IPS DF 6.9 (cell line): ENCODE measurements around the gene KCTD12.

Source experiments
- DNase-seq: peaks from one replicate; pipeline ENCODE4 v3.0.0-alpha.2; 2013; ENCODE audit warnings: low read depth, low spot score
- H3K27ac ChIP-seq: one replicate; pipeline ENCODE4 v1.5.1; 2013; ENCODE audit warnings: low read length, control low read depth
- H3K27me3 ChIP-seq: 2 replicates; pipeline ENCODE4 v1.6.1; 2013; ENCODE audit warnings: mild to moderate bottlenecking, low read length; ENCODE audit not compliant: control insufficient read depth, insufficient read depth
- H3K36me3 ChIP-seq: 2 replicates; pipeline ENCODE4 v1.6.1; 2013; ENCODE audit warnings: low read length; ENCODE audit not compliant: control insufficient read depth, insufficient read depth
- H3K4me1 ChIP-seq: 2 replicates; pipeline ENCODE4 v1.6.1; 2013; ENCODE audit warnings: low read length; ENCODE audit not compliant: control insufficient read depth, insufficient read depth
- H3K4me3 ChIP-seq: 2 replicates; pipeline ENCODE4 v1.5.1; 2013; ENCODE audit warnings: mild to moderate bottlenecking, low read length
- H3K9me3 ChIP-seq: 2 replicates; pipeline ENCODE4 v1.6.1; 2013; ENCODE audit warnings: low read length, inconsistent platforms; ENCODE audit not compliant: control insufficient read depth, insufficient read depth
- WGBS: extraction: QIAGEN DNeasy Blood & Tissue Kit; methylation state at CpG from one replicate; pipeline ENCODE4 v1.1.7; 2013; ENCODE audit warnings: mixed read lengths, missing lambda C conversion rate; ENCODE audit not compliant: insufficient read length, insufficient coverage; 5-methylcytosine and 5-hydroxymethylcytosine counted together

The KCTD12 gene

DNA sequence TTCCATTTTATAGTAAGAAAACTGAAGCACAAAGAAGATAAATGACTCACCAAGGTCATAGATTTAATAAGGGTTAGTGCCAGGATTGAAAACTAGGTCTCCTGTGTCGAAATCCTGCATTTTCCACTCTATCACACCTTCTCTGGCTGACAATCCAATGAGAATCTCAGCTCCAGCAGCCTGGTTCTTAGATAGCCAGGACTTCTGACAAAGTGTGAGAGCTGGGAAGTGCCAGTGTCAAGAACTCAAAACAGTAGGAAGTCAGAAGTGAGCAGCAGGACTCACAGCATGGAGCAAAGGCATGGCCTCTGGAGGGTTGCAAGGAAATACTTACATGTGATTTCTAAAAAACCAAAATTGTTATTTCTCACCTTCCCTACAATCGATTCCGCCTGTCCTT lies 24.3 kb downstream of the KCTD12 start:
- no peaks in the 10 kb centered on the region for H3K36me3 ChIP-seq
- no peak overlapping the region for H3K4me3 ChIP-seq
- no peaks in the 10 kb centered on the region for H3K9me3 ChIP-seq
- WGBS: no CpG with 5 or more reads among the region's 3 CpGs
- H3K4me1 ChIP-seq: no peaks in the 10 kb centered on the region
- DNase-seq: no peak
- H3K27ac ChIP-seq: no peak overlapping the region
- no peaks in the 10 kb centered on the region for H3K27me3 ChIP-seq

- Histone ChIP-seq H3K27ac (no peak overlapping the region), H3K4me3 (no peak overlapping the region), H3K27me3 (no peaks in the 10 kb centered on the region), H3K9me3 (no peaks in the 10 kb centered on the region), H3K4me1 (no peaks in the 10 kb centered on the region), H3K36me3 (no peaks in the 10 kb centered on the region)
- DNase-seq: no peak
- no CpG with 5 or more reads among the region's 2 CpGs for WGBS
These were observed 25.5 kb downstream of the KCTD12 start for GRCh38 chr13:76860706-76861105.

- Histone ChIP-seq H3K27ac (no peak overlapping the region), H3K4me1 (no peaks in the 10 kb centered on the region), H3K4me3 (no peak overlapping the region), H3K36me3 (no peaks in the 10 kb centered on the region), H3K9me3 (no peaks in the 10 kb centered on the region), H3K27me3 (no peaks in the 10 kb centered on the region)
- WGBS: no CpG with 5 or more reads among the region's 1 CpG
- no peak for DNase-seq
These were observed 31.3 kb downstream of the KCTD12 start for GRCh38 chr13:76854894-76855293.

DNA sequence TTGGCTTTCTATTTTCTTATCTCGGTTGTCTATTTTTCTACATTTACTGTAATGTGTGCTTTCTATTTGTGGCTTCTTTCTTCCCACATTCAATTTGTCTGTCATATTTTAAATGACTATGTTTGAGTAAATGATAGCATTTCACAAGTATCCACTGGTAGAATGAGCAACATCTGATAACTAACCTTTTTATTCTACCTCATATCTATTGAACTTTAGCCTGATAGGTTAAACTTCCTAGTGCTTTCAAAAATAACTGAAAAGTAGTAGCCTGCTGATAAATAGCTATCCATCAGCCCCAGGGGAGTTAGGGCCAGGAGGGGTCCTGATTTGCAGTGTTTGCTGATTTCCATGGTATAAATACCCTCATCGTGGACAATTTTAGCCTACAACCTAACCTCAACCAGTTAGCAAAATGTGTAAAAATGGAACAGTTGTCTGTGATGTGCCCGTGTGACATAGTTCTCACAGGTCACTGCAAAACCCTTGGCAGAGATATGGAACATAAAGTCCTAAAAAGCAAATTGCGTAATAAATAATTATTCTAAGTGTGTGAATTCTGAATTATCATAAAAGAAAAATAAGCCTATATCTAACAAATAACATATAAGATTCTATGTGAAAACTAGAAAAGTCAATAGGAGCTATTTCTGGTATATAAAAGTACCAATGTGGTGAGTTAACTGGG lies 32.1 kb downstream of the KCTD12 start:
- WGBS: no CpG with 5 or more reads among the region's 4 CpGs
- no peak overlapping the region for H3K27ac ChIP-seq
- no peaks in the 10 kb centered on the region for H3K36me3 ChIP-seq
- H3K4me1 ChIP-seq: no peaks in the 10 kb centered on the region
- no peak for DNase-seq
- H3K4me3 ChIP-seq: no peak overlapping the region
- H3K27me3 ChIP-seq: no peaks in the 10 kb centered on the region
- H3K9me3 ChIP-seq: no peaks in the 10 kb centered on the region

DNA sequence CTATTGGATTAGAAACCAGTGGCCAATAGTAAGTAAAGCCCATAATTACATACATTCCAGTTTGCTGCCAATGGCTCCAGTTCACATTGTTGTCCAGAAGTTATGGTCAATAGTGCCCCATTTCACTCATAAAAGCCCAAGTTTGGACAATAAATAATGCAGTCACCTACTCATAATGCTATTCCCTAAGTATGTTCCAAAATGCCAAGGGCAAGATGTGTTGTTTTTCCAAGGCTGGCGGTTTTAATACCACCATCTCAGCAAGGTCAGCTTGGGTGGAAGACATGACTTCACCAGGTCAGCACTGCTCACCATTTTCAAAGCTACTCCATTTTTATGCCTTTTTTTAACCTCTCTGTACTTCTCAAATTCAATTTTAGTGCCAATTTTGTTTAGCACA lies 32.7 kb downstream of the KCTD12 start:
- no CpG with 5 or more reads among the region's 1 CpG for WGBS
- no peak for DNase-seq
- Histone ChIP-seq H3K4me1 (no peaks in the 10 kb centered on the region), H3K27me3 (no peaks in the 10 kb centered on the region), H3K9me3 (no peaks in the 10 kb centered on the region), H3K36me3 (no peaks in the 10 kb centered on the region), H3K4me3 (no peak overlapping the region), H3K27ac (no peak overlapping the region)

DNA sequence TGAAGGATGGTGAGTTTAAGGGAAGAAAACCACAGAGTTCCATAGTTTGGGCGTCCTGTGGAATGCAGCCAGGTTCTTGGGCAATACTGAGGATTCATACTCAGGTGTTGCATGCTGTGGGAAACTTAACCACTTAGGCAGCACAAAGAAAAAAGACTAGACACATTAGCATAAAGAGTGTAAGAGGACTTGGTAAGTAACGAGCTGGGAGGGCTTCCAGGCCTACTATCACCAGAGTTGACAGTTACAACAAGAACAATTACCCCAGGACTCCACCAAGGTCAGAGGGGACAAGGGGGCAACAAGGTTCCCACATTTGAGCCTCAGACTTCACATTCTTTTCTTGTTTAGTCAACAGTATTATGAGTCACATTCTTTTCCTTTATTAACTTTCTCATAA lies 33.2 kb downstream of the KCTD12 start:
- WGBS: no CpG with 5 or more reads among the region's 2 CpGs
- H3K36me3 ChIP-seq: no peaks in the 10 kb centered on the region
- no peak overlapping the region for H3K27ac ChIP-seq
- no peak overlapping the region for H3K4me3 ChIP-seq
- no peaks in the 10 kb centered on the region for H3K9me3 ChIP-seq
- DNase-seq: no peak
- no peaks in the 10 kb centered on the region for H3K27me3 ChIP-seq
- no peaks in the 10 kb centered on the region for H3K4me1 ChIP-seq

DNA sequence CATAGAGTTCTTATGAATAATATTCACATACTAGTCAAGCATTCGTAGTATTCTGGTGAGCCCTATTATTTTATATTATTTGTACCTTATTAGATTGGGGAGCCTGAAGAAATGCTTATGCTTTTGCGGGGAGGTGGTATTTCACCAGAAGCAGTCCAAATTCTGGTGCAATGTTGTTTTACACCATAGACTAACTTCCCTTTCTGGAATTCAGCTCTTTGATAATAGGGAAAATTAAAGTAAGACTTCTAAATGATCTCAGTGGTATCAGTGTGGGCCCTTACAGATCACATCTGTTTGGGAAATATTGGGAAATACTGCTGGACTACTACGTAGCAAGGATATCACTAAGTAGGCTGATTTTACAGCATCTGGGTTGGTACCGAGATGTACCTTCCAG lies 34.2 kb downstream of the KCTD12 start:
- WGBS: no CpG with 5 or more reads among the region's 4 CpGs

GRCh38 chr13:76849493-76849892 lies 36.7 kb downstream of the KCTD12 start:
- no peaks in the 10 kb centered on the region for H3K9me3 ChIP-seq
- no peaks in the 10 kb centered on the region for H3K4me1 ChIP-seq
- DNase-seq: no peak
- H3K27me3 ChIP-seq: no peaks in the 10 kb centered on the region
- H3K4me3 ChIP-seq: no peak overlapping the region
- H3K27ac ChIP-seq: no peak overlapping the region
- no CpG with 5 or more reads among the region's 6 CpGs for WGBS
- no peaks in the 10 kb centered on the region for H3K36me3 ChIP-seq

More for the DNA sequence above, 34.2 kb downstream of the KCTD12 start:
- H3K36me3 ChIP-seq: no peaks in the 10 kb centered on the region
- no peak for DNase-seq
- H3K27me3 ChIP-seq: no peaks in the 10 kb centered on the region
- no peak overlapping the region for H3K27ac ChIP-seq
- H3K9me3 ChIP-seq: no peaks in the 10 kb centered on the region
- no peak overlapping the region for H3K4me3 ChIP-seq
- no peaks in the 10 kb centered on the region for H3K4me1 ChIP-seq

DNA sequence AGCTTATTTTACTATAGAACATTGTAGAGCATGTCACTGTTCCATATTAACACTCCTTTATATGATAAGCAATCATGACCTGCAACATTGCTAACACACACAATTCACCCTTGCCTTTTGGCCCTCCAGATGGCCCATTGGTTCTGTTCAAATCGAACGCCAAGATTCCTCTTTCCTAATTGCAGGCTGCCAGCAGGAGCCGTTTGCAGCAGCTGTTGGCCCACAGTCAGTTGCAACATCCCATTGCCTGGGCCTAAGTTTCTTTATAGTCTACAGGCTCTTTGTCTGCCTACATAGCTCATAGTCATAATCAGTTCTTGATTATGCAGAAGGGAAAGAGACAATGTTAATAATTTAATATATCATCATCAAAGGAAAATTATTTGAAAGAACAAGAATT lies 37.6 kb downstream of the KCTD12 start:
- H3K27ac ChIP-seq: no peak overlapping the region

GRCh38 chr13:76846363-76846762 lies 39.8 kb downstream of the KCTD12 start:
- no CpG with 5 or more reads among the region's 4 CpGs for WGBS
- H3K9me3 ChIP-seq: no peaks in the 10 kb centered on the region
- H3K27me3 ChIP-seq: no peaks in the 10 kb centered on the region
- no peak for DNase-seq
- H3K36me3 ChIP-seq: no peaks in the 10 kb centered on the region
- no peak overlapping the region for H3K27ac ChIP-seq
- H3K4me1 ChIP-seq: no peaks in the 10 kb centered on the region
- H3K4me3 ChIP-seq: no peak overlapping the region

More for the DNA sequence above, 37.6 kb downstream of the KCTD12 start:
- WGBS: no CpG with 5 or more reads among the region's 3 CpGs
- Histone ChIP-seq H3K27me3 (no peaks in the 10 kb centered on the region), H3K9me3 (no peaks in the 10 kb centered on the region), H3K4me3 (no peak overlapping the region), H3K36me3 (no peaks in the 10 kb centered on the region), H3K4me1 (no peaks in the 10 kb centered on the region)
- DNase-seq: no peak

DNA sequence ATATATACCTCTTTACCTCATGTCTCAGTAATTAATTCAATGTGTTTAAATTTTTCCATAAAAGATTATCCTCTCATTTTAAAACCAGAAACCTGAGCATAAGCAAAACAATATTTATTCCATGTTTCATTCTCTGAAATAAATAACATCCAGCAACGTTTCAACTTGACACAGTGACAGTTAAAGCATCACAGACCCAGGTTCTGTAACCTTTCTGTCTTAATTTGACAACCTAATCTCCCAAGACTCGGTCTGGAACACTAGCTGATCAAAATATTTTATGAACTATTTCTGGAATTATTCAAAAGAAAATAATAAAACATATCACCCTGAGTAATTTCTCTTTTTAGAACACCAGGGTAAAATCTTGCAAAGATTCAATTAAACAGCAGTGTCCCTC lies 40.3 kb downstream of the KCTD12 start:
- DNase-seq: no peak
- Histone ChIP-seq H3K27ac (no peak overlapping the region), H3K9me3 (no peaks in the 10 kb centered on the region), H3K4me3 (no peak overlapping the region), H3K36me3 (no peaks in the 10 kb centered on the region), H3K4me1 (no peaks in the 10 kb centered on the region), H3K27me3 (no peaks in the 10 kb centered on the region)
- WGBS: no CpG with 5 or more reads among the region's 2 CpGs
